Endodermal cell (in vitro differentiated cells): ENCODE data around the gene GPR160. TPM values are rescaled to one million over a fixed set of nuclear protein-coding genes. Genes with fewer than 3 reads are reported as not detected.
"Not testable (repeated sequence)": the region's sequence is repeated elsewhere in the genome, so short reads cannot be mapped to it uniquely, and the experiment has no call there.

Experiments
- DNase-seq: peaks from one replicate; pipeline ENCODE4 v3.0.0-alpha.2; 2017
- H3K27ac ChIP-seq: 2 replicates; pipeline ENCODE4 v1.5.1; 2013; ENCODE audit warnings: mild to moderate bottlenecking, low read depth, low read length, moderate library complexity
- H3K27me3 ChIP-seq: 2 replicates; pipeline ENCODE4 v1.6.1; 2013; ENCODE audit warnings: mild to moderate bottlenecking, low read length, moderate library complexity; ENCODE audit not compliant: insufficient read depth, control insufficient read depth, poor library complexity, severe bottlenecking
- H3K36me3 ChIP-seq: 2 replicates; pipeline ENCODE4 v1.7.0; 2013; ENCODE audit warnings: mild to moderate bottlenecking, low read length, moderate library complexity; ENCODE audit not compliant: control insufficient read depth, insufficient read depth
- H3K4me1 ChIP-seq: one replicate; pipeline ENCODE4 v1.7.0; 2013; ENCODE audit warnings: low read length; ENCODE audit not compliant: control insufficient read depth, insufficient read depth
- H3K4me3 ChIP-seq: 2 replicates; pipeline ENCODE4 v1.5.1; 2013; ENCODE audit warnings: mild to moderate bottlenecking, low read length, moderate library complexity
- H3K9ac ChIP-seq: 2 replicates; pipeline ENCODE4 v1.6.1; 2013; ENCODE audit warnings: mild to moderate bottlenecking, low read length, moderate library complexity; ENCODE audit not compliant: poor library complexity, severe bottlenecking; ENCODE audit errors: extremely low read depth
- H3K9me3 ChIP-seq: 2 replicates; pipeline ENCODE4 v1.6.1; 2013; ENCODE audit warnings: mild to moderate bottlenecking, low read length, moderate library complexity; ENCODE audit not compliant: control insufficient read depth
- H3K27ac Mint-ChIP-seq: 2 replicates; pipeline ENCODE4 v1.8.0; 2020; ENCODE audit warnings: mixed read lengths
- H3K27me3 Mint-ChIP-seq: 2 replicates; pipeline ENCODE4 v1.8.0; 2021; ENCODE audit warnings: mild to moderate bottlenecking, mixed read lengths; ENCODE audit not compliant: insufficient read depth
- H3K36me3 Mint-ChIP-seq: 2 replicates; pipeline ENCODE4 v1.8.0; 2020; ENCODE audit warnings: low read depth, mixed read lengths
- H3K4me1 Mint-ChIP-seq: 2 replicates; pipeline ENCODE4 v1.8.0; 2020; ENCODE audit warnings: mixed read lengths
- H3K4me3 Mint-ChIP-seq: 2 replicates; pipeline ENCODE4 v1.8.0; 2020; ENCODE audit warnings: mild to moderate bottlenecking, moderate library complexity, mixed read lengths
- H3K9me3 Mint-ChIP-seq: 2 replicates; pipeline ENCODE4 v1.8.0; 2020; ENCODE audit warnings: mild to moderate bottlenecking, mixed read lengths
- whole genome bisulfite sequencing, 2 experiments: methylation state at CpG; one replicate each; pipeline versions ENCODE4 v1.1.5 to v1.1.7; 2013; ENCODE audit warnings: missing lambda C conversion rate in 2 of 2, mixed read lengths in 1 of 2; ENCODE audit not compliant: insufficient coverage in 1 of 2, insufficient read length in 1 of 2; 5-methylcytosine and 5-hydroxymethylcytosine counted together
- total RNA-seq, 2 donors: library from RNA; stranded (reverse); fragmentation: NEBNext Ultra II Directional in 1 of 2; extraction: Animal tissue kit (Norgen Biotek cat#: 25700) in 1 of 2; gene quantifications; 2 replicates in 1 of 2; 3 replicates in 1 of 2; pipeline ENCODE4 v1.2.1, GENCODE V29; 2021
- TF ChIP-seq, protein P1 (sequence below): fragments of 200-600 bp; sonication (generic); conservative IDR thresholded peaks from 2 replicates; pipeline ENCODE4 v1.5.0; 2021; ENCODE audit warnings: antibody characterized with exemption, mild to moderate bottlenecking

GPR160 gene
- total RNA-seq, 2 donors from 2014 or later, result 6.9 to 8.6 TPM

- no peaks in the 10 kb centered on the region for H3K9me3 Mint-ChIP-seq
- 88 to 91% methylated on average over 4 to 7 of the region's 7 CpGs for WGBS, 2 experiments
Observed at GRCh38 chr3:170012683-170013400, 25.0 kb upstream of the GPR160 start.

GRCh38 chr3:170016057-170016456, 21.7 kb upstream of the GPR160 start:
- Mint-ChIP-seq H3K36me3 (no peaks in the 10 kb centered on the region), H3K9me3 (no peaks in the 10 kb centered on the region)
- H3K9ac ChIP-seq, result no peak overlapping the region

More at GRCh38 chr3:170012683-170013400, 25.0 kb upstream of the GPR160 start:
- Histone ChIP-seq H3K27me3 (peaks cover 6% of the 10 kb centered on the region), H3K27ac (no peak overlapping the region), H3K9me3 (no peaks in the 10 kb centered on the region), H3K4me3 (no peak overlapping the region), H3K9ac (no peak overlapping the region), H3K4me1 (no peaks in the 10 kb centered on the region), H3K36me3 (no peaks in the 10 kb centered on the region)
- Mint-ChIP-seq H3K27me3 (peaks cover 8% of the 10 kb centered on the region), H3K4me3 (no peak overlapping the region), H3K27ac (no peak overlapping the region), H3K36me3 (no peaks in the 10 kb centered on the region), H3K4me1 (peaks cover 2% of the 10 kb centered on the region)
- TF ChIP-seq, protein P1, sequence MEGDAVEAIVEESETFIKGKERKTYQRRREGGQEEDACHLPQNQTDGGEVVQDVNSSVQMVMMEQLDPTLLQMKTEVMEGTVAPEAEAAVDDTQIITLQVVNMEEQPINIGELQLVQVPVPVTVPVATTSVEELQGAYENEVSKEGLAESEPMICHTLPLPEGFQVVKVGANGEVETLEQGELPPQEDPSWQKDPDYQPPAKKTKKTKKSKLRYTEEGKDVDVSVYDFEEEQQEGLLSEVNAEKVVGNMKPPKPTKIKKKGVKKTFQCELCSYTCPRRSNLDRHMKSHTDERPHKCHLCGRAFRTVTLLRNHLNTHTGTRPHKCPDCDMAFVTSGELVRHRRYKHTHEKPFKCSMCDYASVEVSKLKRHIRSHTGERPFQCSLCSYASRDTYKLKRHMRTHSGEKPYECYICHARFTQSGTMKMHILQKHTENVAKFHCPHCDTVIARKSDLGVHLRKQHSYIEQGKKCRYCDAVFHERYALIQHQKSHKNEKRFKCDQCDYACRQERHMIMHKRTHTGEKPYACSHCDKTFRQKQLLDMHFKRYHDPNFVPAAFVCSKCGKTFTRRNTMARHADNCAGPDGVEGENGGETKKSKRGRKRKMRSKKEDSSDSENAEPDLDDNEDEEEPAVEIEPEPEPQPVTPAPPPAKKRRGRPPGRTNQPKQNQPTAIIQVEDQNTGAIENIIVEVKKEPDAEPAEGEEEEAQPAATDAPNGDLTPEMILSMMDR, result no peak
- DNase-seq, result no peak

GRCh38 chr3:170019306-170019705, 18.5 kb upstream of the GPR160 start:
- H3K9me3 Mint-ChIP-seq, H3K27ac Mint-ChIP-seq, H3K9ac ChIP-seq, H3K36me3 ChIP-seq, H3K4me3 Mint-ChIP-seq, H3K4me1 ChIP-seq, H3K36me3 Mint-ChIP-seq, DNase-seq, H3K4me3 ChIP-seq, H3K27ac ChIP-seq, H3K9me3 ChIP-seq, H3K4me1 Mint-ChIP-seq: not testable (repeated sequence)
- WGBS, 2 experiments, result 92 to 96% methylated on average over 2 to 4 of the region's 4 CpGs
- peaks cover 51% of the 10 kb centered on the region for H3K27me3 ChIP-seq
- peaks cover 23% of the 10 kb centered on the region for H3K27me3 Mint-ChIP-seq

More at GRCh38 chr3:170016057-170016456, 21.7 kb upstream of the GPR160 start:
- DNase-seq, result no peak
- no peak overlapping the region for H3K27ac ChIP-seq
- peaks cover 28% of the 10 kb centered on the region for H3K27me3 ChIP-seq
- no peaks in the 10 kb centered on the region for H3K4me1 ChIP-seq
- TF ChIP-seq, protein P1, result no peak
- Mint-ChIP-seq H3K4me3 (no peak overlapping the region), H3K27me3 (peaks cover 21% of the 10 kb centered on the region), H3K4me1 (peaks cover 6% of the 10 kb centered on the region), H3K27ac (no peak overlapping the region)
- no peaks in the 10 kb centered on the region for H3K9me3 ChIP-seq
- no peaks in the 10 kb centered on the region for H3K36me3 ChIP-seq
- H3K4me3 ChIP-seq, result no peak overlapping the region
- WGBS, 2 experiments, result 94 to 100% methylated on average over 3 of the region's 3 CpGs
